Thoracic aorta endothelial cell (primary cell): Measurements from ENCODE around the gene SEMA6B. TPM values are rescaled to one million over a fixed set of nuclear protein-coding genes. Genes with fewer than 3 reads are reported as not detected.

ENCODE experiments used
- total RNA-seq: library from RNA; depleted of rRNA; stranded (reverse); fragments of >200 nt; gene quantifications from 2 replicates; pipeline ENCODE4 v1.2.3, GENCODE V29; 2012

Gene SEMA6B
- 116 and 141 TPM in 2 replicates for total RNA-seq

GRCh38 chr19:4559569-4559968, at the start of gene SEMA6B:
Gene SEMA6B (minus strand): TSS chr19:4559684. CDS start chr19:4558457, 1,227 bp downstream.

GRCh38 chr19:4539693-4540581, 19.5 kb downstream of the SEMA6B start, which contains the start of gene LRG1:
Gene LRG1 (minus strand): TSS chr19:4540036. CDS start chr19:4540013, 23 bp downstream.

GRCh38 chr19:4534836-4535658, 24.4 kb downstream of the SEMA6B start, which contains the start of gene PLIN5:
Gene PLIN5 (minus strand): TSS chr19:4535224. CDS start chr19:4534074, 1,150 bp downstream.

GRCh38 chr19:4518345-4519171, 40.9 kb downstream of the SEMA6B start, which contains the start of gene PLIN4:
Gene PLIN4 (minus strand): TSS chr19:4518486. CDS start chr19:4518272, 214 bp downstream.

Other genes with a start within 250 kb of the SEMA6B start
- gene STAP2, start 220.9 kb downstream of the SEMA6B start, total RNA-seq = 3.6 and 6.2 TPM in 2 replicates
- 6.2 and 6.9 TPM in 2 replicates for gene MPND, start 216.1 kb downstream of the SEMA6B start, total RNA-seq
- 81.8 and 95.6 TPM in 2 replicates for gene SH3GL1, start 159.1 kb downstream of the SEMA6B start, total RNA-seq
- gene CHAF1A, start 157.0 kb downstream of the SEMA6B start, total RNA-seq = 21.4 and 25.6 TPM in 2 replicates
- gene UBXN6, start 101.9 kb downstream of the SEMA6B start, total RNA-seq = 64.5 and 67.0 TPM in 2 replicates
- 57.0 and 58.1 TPM in 2 replicates for gene HDGFL2, start 87.4 kb downstream of the SEMA6B start, total RNA-seq
- under 0.01 TPM in 1 of 2 replicates, not detected in the other for gene PLIN4, start 41.2 kb downstream of the SEMA6B start, total RNA-seq
- gene PLIN5, start 24.5 kb downstream of the SEMA6B start, total RNA-seq = 0.14 and 0.53 TPM in 2 replicates
- gene LRG1, start 19.6 kb downstream of the SEMA6B start, total RNA-seq = 0.27 and 0.29 TPM in 2 replicates
- 22.7 and 23.0 TPM in 2 replicates for gene TNFAIP8L1, start 79.8 kb upstream of the SEMA6B start, total RNA-seq
- 162 and 175 TPM in 2 replicates for gene MYDGF, start 110.7 kb upstream of the SEMA6B start, total RNA-seq
- gene DPP9, start 164.2 kb upstream of the SEMA6B start, total RNA-seq = 69.8 and 85.8 TPM in 2 replicates
- gene FEM1A, start 232.1 kb upstream of the SEMA6B start, total RNA-seq = 14.6 and 15.1 TPM in 2 replicates